ENCODE measurements around the gene SASH1.

SASH1 gene

DNA sequence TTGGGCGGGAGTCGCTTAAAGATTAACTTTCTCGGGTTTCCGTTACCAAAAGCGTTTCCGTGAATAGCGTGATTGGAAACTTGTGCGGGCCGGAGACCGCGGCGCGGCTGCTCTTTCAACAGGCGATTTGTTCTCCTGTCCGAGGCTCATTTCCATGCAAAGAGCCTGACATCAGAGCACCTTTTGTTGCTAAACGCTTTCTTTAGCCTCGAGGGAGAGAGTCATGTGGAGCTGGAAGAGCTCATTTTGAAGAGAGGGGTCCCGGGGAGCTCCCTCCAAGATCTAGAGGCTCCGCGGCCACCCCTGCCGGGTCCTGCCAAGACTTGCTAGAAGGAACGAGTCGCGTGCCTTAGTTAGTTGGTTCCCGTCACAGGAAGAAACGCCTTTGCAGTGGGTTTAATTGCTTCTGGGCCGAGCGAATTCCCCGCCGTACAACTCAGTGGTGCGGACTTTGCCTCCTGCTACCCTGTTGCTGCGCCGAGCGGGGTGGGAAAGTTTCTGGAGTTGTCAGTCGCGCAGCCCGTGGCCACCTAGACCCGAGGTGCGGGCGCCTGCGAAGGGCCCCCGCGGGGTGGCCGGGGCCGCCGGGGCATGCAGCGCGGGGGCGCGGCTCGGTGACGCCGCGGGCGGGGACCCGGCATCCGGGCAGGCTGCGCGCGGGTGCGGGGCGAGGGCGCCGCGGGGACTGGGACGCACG lies at the start of gene SASH1:
TSS of gene SASH1 (plus strand) at position 489 of the 697 bp plus-strand sequence. CDS start 230 bp downstream, outside the sequence.
- no peak for DNase-seq (ENCODE audit: low read depth in 4 of 4, low spot score in 1 of 4)

- no peak for DNase-seq (ENCODE audit: low read depth in 4 of 4, low spot score in 1 of 4)
Measured at GRCh38 chr6:148293181-148293995, 49.2 kb upstream of the SASH1 start.

- DNase-seq (ENCODE audit: low read depth in 4 of 4, low spot score in 1 of 4) = no peak
Measured at GRCh38 chr6:148294059-148294458, 48.6 kb upstream of the SASH1 start.

DNA sequence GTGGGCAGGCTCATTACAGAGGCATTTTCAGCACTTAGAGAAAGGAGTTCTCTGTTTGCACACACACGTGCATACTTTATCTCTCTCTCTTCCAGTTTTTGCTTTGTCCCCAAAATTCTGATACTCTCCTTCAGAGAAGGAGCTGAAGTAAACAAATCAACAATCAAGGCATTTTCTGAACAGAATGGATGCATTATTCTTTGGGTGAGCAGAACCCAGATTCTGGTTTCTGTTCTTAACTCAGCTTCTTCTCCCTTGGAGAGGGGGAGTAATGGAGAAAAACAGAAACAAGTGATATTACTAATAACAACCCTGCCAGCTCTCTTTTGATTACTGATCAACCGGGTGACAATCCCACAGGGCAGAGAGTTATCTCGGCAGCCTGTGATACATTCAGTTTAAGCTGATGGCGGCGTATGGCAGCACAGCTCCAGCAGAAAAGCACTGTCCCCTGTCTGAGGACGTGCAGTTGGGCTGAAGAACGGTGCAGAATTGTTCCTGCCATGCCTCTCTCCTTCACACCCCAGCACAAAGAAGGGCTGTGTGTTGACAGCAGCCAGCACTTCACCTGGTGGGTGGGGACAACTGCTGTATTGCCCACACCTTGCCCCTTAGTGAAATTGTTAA lies 47.3 kb upstream of the SASH1 start:
- DNase-seq (ENCODE audit: low read depth in 4 of 4, low spot score in 1 of 4) = no peak

- DNase-seq (ENCODE audit: low read depth in 4 of 4, low spot score in 1 of 4) = no peak
Measured at GRCh38 chr6:148296771-148297170, 45.9 kb upstream of the SASH1 start.

DNA sequence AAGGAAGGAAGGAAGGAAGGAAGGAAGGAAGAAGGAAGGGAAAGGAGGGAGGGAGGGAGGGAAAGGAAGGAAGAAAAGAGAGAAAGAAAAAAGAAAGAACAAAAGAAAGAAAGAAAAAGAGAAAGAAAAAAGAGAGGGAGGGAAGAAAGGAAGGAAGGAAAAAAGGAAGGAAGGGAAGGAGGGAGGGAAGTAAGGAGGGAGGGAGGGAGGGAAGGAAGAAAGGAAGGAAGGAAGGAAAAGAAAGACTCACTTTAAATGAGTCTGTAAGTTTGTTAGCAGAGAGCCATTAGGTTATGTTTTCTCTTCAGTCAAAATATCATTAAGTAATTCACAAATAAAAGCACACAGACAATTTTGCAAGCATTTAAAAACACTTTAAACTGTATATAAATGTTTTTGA lies 44.0 kb upstream of the SASH1 start:
- no peak for DNase-seq (ENCODE audit: low read depth in 4 of 4, low spot score in 1 of 4)

DNA sequence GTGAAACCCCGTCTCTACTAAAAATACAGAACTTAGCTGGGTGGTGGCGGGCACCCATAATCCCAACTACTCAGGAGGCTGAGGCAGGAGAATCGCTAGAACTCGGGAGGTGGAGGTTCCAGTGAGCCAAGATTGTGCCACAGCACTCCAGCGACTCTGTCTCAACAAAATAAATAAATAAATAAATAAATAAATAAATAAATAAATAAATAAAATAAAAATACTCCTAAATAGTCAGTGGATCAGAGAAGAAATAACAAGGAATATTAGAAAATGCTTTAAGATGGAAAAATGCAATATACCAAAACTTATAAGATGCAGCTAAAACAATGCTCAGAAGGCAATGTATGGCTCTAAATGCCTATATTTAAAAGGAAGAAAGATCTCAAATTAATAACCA lies 39.0 kb upstream of the SASH1 start:
- DNase-seq (ENCODE audit: low read depth in 4 of 4, low spot score in 1 of 4) = no peak

- no peak for DNase-seq (ENCODE audit: low read depth in 4 of 4, low spot score in 1 of 4)
Measured at GRCh38 chr6:148304976-148305375, 37.7 kb upstream of the SASH1 start.

DNA sequence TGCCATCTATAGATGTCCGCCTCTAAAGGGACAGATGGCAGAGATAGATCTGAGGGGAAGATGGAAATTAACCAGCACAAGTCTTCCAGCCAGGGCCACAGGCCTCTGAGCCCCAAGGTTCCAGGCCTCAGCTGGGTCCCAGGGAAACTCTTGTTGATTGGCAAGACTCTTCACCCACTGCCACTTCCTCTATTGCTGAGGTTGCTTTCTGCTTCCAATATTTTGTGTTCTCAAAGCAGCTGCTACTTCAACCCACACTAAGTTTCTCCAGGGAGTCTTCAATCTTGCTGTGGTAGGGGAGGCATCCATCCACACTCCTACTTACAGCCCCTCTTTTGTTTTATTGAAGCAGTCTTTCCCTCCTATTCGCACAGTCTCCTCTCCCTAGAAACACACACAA lies 36.4 kb upstream of the SASH1 start:
- no peak for DNase-seq (ENCODE audit: low read depth in 4 of 4, low spot score in 1 of 4)

DNA sequence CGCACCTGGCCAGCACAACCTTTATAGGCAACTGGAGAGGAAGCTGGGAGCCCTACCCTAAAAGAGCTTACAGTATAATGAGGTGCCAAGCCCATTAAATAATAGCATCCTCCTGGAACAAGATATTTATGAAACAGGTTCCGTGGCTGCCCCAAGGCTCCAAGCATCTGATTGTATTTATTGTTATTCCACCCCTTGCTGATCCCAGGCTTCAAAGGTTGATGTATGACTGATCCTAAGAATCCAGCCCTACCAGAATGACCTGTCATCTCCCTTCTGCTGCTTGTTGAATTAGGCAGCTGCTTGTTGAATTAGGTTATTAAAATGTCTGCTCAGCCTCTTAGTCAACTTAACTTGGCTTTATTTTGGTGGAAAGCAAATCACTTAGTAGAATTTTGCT lies 35.2 kb upstream of the SASH1 start:
- DNase-seq (ENCODE audit: low read depth in 4 of 4, low spot score in 1 of 4) = no peak

DNA sequence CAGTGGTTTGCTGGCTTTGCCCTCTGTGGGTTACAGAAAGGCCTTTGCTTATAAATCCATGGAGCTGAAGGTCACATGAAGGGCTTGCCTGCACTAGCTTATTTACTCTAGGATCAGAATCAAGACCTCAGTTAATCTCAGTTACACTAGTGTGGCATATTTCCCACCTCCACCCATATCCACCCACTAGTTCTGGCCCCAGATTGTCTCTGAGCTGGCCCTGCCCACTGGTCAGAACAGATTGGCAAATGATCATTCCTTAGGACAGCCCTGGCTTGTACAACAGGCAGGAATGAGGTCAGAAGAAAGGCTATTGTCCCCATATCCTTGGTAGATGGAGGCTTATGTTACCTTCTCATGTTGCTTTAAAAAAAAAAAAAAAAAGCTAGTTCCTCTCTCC lies 33.3 kb upstream of the SASH1 start:
- no peak for DNase-seq (ENCODE audit: low read depth in 4 of 4, low spot score in 1 of 4)

DNA sequence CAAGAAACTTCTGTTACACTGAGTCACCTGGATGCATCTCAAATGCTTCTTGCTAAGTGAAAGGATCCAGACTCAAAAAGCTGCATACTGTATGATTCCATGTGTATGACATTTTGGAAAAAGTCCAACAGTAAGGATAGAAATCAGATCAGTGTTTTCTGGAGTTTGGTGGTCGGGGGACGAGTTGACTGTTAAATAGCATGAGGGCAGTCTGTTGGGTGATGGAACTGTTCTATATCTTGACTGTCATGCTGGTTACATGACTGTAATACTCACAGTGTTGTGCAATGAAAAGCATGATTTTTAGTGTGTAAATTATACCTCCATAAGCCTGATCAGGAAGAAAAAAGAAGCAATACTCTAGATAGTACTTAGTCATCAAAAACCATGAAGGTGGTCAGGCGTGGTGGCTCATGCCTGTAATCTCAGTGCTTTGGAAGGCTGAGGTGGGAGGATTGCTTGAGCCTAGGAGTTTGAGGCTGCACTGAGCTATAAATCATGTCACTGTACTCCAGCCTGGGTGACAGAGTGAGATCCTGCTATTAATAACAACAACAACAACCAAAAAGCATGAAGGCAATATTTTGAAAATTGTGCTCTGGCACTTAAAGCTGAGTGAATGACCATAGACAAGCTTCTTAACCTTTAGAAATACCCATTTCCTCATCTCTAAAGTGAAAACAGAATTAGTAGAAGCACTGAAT lies 30.5 kb upstream of the SASH1 start:
- no peak for DNase-seq (ENCODE audit: low read depth in 4 of 4, low spot score in 1 of 4)

DNA sequence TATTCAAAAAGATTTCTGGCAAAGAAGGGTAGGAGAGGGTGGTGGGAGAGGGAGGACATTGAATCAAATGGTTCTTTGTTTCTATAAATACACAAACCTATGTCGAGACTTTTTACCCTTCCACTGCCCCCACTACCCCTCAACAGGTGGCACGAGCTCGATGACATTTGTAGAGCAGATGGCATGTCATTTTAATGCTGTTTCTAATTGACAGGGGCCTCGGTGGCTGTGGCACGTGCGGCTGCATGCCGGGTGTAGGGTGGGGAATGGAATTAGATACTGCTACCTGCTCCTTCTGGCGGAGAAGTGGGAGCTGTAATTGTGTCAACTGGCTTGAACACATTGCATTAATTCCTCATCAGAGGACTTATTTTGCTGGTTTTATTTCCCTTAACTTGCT lies 29.1 kb upstream of the SASH1 start:
- no peak for DNase-seq (ENCODE audit: low read depth in 4 of 4, low spot score in 1 of 4)

DNA sequence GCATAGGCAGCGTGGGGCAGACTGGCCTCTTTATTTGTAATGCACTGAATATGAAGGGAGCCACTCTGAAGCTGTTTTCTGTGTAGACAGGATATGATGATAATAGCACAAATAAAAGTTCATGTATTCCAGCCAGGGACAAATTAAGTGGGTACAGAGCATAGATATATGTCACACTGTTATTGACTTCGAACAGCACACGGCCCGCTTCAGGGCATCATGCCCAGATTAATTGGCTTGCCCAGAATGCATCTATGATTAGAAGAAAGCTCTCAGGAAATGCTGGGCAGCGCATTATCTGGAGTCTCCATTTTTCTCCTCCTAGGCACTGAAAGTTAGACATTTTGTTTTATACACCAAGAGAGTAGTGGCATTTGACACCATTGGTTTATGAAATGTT lies 26.3 kb upstream of the SASH1 start:
- DNase-seq (ENCODE audit: low read depth in 4 of 4, low spot score in 1 of 4) = no peak

DNA sequence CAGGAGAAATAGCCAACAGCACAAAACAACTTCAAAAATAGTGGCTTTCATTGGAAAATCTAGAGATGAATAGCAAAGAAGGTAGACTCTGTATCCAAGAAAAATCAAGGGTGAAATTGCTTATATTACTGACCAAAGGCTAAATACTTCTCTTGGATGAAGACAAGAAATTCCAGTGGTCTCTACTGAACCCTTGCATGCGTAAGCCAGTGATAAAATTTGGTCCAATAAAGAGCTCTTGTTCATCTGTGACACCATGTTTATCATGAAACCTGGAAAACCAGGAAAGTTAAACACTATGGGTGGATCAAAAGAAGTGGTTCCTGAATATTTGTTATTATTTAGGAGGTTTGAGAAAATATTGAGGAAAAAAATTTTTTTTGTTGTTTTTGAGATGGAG lies 25.6 kb upstream of the SASH1 start:
- no peak for DNase-seq (ENCODE audit: low read depth in 4 of 4, low spot score in 1 of 4)

DNA sequence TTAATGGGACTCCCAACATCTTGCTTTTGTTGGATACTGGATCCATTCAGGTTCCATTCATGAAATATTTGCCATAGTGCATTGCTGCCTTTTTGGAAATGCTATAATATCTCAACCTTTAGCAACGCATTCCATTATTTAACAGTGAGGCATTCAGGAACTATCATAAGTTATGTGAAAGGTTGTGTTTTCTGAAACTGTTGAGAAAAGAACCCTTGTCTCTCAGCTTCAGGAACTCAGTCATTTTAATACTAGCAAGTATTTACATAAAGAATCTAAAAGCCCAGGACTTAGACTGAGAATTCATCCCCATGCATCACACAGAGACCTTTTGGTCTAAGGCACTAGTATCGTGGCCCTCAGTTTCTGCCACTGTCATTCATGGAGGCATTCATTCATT lies 24.9 kb upstream of the SASH1 start:
- no peak for DNase-seq (ENCODE audit: low read depth in 4 of 4, low spot score in 1 of 4)

GRCh38 chr6:148322704-148323103 lies 19.9 kb upstream of the SASH1 start:
- no peak for DNase-seq (ENCODE audit: low read depth in 4 of 4, low spot score in 1 of 4)

- no peak for DNase-seq (ENCODE audit: low read depth in 4 of 4, low spot score in 1 of 4)
Measured at GRCh38 chr6:148323344-148323743, 19.3 kb upstream of the SASH1 start.

DNA sequence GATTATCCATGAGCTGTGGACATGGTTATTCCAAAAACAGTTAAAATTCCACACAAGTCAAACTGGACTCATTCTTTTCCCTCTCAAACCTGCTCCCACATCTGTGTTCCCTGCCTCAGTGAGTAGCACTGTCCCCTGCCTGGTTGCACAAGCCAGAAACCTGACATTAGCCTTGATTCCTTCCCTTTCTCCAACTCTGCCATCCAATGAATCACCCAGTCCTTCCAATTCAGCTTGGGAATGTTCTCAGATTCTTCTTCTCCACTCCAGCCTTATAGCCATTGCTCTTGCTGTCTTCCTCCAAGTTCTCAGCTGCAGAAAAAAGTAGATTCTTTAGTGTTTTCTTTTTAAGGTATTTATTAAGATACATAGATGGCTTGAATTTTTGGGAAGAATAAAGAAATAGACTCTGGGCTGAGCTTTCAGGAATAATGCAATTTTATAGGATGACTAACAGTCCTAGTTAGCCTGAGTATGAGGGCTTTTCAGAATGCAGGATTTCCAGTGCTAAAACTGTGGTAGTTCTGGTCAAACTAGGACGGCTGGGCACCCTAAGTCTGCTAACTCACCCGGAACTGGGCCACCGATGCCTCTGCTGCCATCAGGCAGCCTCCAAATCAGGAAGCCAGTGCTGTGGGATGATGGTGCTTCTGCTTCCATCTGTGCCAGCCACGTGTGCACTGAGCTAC lies 18.2 kb upstream of the SASH1 start:
- no peak for DNase-seq (ENCODE audit: low read depth in 4 of 4, low spot score in 1 of 4)

DNA sequence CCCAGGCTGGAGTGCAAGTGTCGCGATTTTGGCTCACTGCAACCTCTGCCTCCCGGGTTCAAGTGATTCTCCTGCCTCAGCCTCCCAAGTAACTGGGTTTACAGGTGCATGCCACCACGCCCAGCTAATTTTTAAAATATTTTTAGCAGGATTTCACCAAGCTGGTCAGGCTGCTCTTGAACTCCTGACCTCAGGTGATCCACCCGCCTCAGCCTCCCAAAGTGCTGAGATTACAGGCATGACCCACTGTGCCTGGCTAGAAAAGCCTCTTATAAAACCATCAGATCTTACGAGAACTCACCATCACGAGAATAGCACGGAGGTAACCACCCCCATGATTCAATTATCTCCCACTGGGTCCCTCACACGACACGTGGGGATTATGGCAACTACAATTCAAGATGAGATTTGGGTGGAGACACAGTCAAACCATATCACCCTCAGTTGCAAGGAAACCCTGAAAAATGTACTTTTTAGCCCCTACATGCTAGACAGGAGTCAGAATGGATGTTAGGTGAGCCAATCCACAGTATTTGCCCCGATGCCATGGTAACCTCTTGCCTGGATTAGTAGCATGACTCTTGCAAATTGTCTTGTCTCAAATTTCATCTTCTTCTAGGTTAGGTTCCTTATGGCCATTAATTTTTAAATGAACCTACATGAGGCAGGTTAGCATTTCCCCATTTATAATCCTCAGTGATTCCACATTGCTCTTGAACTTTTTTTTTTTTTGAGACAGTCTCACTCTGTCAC lies 17.1 kb upstream of the SASH1 start:
- no peak for DNase-seq (ENCODE audit: low read depth in 4 of 4, low spot score in 1 of 4)

All from stimulated activated CD4-positive, alpha-beta T cell treated with anti-CD3 and anti-CD28 coated beads, Interleukin-1b, Interleukin-23, amount 100 ng/mL, for 24 hours (primary cell).